ENCODE data around the gene TMEM51.

TMEM51 gene

DNA sequence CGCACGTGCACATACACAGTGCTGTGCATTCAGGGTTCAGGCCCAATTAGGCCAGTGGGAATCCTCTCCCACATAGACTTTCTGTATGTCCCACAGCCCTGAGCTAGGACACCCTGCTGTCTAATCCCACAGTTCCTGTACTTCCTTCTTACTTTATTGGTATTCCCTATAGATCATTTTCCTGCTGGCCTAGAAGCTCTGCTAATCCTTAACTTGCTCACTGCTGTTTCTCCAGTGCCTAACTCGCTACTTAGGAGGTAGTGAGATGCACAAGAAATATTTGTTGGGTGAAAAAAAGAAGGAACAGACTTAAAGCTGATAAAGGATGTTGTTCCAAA, 59.4 kb downstream of the TMEM51 start:
- FAIRE-seq (no peak), DNase-seq (ENCODE audit: insufficient read length, low spot score) (no peak)

DNA sequence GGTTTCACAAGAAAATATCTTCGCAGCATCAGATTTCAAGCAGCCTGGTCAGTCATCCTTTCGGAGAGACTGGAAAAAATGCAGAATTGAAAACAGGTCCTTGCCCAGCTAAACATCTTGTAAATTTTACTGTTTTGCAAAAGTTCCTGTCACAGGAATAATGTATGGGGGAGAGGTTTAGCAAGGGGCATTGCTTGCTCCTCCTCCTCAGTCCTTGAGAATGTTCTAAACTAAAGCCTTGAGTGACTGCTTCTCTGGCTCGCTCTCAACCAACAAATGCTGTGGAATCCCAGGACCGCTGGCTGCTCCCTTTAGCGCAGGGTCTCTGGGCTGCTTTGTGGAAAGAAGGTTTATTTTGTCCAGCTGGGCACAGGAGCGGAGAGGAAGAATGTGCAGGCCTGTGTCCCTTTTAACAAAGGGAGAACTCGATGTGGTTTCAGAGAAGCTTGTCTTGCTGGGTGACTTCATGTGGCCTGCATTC, 59.8 kb downstream of the TMEM51 start:
- FAIRE-seq = no peak
- no peak for DNase-seq (ENCODE audit: insufficient read length, low spot score)

GRCh38 chr1:15214527-15214926, 61.0 kb downstream of the TMEM51 start:
- no peak for DNase-seq (ENCODE audit: insufficient read length, low spot score)
- FAIRE-seq = no peak

DNA sequence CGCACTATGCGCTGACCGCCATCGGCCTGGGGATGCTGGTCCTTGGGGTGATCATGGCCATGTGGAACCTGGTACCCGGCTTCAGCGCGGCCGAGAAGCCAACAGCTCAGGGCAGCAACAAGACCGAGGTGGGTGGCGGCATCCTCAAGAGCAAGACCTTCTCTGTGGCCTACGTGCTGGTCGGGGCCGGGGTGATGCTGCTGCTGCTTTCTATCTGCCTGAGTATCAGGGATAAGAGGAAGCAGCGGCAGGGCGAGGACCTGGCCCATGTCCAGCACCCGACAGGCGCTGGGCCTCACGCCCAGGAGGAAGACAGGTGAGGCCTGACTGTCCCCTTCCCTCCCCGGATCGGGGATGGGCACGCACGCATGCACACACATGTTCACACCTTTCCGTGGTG, 61.6 kb downstream of the TMEM51 start:
- no peak for DNase-seq (ENCODE audit: insufficient read length, low spot score)
- FAIRE-seq = no peak

DNA sequence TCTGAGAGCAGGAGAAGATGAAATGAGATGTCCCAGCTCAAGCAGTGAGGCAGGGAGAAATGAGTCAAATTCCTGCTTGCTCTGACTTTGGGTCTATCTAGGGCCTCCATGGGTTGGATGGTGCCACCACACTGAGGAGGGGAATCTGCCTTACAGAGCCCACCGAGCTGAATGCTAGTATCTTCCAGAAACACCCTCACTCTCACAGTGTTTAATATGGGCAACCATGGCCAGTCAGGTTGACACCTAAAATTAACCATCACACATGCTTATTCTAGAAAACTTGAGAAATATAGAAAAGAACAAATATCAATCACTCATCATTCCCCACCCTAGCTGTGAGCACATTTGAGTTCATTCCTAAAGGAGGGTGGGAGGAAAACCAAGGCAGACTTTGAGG, 64.1 kb downstream of the TMEM51 start:
- no peak for DNase-seq (ENCODE audit: insufficient read length, low spot score)
- FAIRE-seq = no peak

GRCh38 chr1:15218287-15219279, 65.0 kb downstream of the TMEM51 start:
- FAIRE-seq (no peak), DNase-seq (ENCODE audit: insufficient read length, low spot score) (no peak)

DNA sequence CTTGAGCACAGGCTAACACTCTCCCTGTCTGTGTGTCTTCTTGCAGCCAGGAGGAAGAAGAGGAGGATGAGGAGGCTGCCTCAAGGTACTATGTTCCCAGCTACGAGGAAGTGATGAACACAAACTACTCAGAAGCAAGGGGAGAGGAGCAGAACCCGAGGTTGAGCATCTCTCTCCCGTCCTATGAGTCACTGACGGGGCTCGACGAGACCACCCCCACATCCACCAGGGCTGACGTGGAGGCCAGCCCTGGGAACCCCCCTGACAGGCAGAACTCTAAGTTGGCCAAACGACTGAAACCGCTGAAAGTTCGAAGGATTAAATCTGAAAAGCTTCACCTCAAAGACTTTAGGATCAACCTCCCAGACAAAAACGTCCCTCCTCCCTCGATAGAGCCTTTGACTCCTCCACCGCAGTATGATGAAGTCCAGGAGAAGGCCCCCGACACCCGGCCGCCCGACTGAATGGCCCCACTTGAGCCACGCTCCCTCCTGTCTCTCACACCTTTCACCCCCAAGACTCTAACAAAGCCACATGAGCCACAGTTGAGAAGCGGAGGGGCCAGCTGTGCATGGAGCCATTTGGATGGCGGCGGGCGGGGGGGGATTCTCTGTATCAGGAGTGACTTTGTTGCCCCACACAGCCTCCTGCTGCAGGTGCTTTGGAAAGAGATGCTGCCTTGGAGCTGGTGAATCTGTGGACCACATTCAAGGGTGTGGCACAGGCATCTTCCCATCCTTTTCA, 65.9 kb downstream of the TMEM51 start:
- no peak for FAIRE-seq
- no peak for DNase-seq (ENCODE audit: insufficient read length, low spot score)

DNA sequence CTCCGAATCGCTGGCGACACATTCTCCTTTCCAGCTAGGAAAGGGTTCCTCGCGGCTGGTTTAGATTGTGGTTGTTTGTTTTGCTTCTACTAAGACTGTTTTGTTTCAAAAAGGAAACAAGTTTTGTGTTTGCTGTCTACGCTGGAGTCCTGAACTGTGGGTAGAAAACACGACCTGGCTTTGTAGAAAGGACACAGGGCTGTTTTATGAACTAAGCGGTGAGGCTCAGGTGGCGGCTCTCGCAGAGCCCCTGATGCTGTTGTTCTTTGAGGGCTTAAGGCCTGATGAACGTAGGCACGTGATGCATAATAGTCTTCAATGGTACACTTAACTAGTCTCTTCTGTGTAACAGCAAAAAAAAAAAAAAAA, 66.5 kb downstream of the TMEM51 start:
- DNase-seq (ENCODE audit: insufficient read length, low spot score) (no peak), FAIRE-seq (no peak)

DNA sequence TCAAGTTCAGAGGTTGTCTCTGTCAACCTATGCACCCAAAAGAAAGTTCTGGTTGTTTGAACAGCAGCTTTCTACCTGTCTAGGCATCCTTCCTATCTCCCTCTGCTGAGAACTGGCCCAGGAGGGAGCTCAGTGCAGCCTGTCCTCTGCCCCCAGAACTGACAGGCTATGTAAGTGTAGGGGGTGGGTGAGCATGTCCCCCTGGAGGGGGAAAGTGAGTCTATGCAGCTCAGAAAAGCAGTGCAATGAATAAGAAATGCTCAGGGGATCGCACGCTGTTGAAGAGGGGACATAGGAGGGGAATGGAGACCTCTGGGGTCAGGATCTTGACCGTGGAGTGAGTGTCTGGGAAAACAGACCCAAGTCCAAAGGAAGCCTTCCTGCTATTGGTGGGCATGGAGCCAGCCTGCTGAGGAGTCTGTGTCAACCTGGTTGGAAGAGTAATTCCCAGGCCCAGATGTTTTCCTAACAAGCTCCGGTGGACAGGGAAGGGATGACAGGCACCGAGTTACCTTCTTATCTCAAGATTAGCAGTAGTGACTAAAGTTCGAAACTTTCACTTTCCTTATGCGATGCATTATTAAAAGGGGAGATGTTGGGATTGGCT, 67.4 kb downstream of the TMEM51 start:
- FAIRE-seq = no peak
- no peak for DNase-seq (ENCODE audit: insufficient read length, low spot score)

DNA sequence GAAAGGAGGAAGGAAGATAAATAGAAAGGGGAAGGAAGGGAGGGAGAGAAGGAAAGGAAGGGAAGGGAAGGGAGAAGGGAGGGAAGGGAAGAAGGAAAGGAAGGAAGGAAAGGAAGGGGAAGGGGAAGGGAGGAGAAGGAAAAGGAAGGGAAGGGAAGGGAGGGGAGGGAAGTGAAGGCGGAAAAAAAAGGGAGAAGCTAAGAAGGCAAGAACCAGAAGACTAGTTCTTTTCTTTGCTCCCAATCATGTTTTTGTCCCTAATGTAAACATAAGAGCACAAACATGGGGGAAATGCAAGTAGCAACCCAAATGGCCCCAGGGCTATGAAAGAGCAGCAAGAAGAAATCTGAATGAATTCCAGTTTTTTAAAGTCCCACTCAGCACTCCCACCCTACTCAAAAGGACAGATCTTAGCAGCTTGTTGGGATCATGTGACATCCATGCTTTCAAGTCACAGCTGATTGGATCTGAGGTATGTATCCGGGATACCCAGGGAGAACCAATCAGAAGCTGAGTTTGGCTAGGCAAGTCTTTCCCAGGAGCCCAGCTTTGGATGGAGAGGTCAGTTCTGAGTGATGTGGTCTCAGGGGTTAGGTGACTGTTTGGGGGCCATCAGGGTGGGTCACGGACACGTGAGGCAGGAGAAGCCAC, 69.2 kb downstream of the TMEM51 start:
- FAIRE-seq (no peak), DNase-seq (ENCODE audit: insufficient read length, low spot score) (no peak)

DNA sequence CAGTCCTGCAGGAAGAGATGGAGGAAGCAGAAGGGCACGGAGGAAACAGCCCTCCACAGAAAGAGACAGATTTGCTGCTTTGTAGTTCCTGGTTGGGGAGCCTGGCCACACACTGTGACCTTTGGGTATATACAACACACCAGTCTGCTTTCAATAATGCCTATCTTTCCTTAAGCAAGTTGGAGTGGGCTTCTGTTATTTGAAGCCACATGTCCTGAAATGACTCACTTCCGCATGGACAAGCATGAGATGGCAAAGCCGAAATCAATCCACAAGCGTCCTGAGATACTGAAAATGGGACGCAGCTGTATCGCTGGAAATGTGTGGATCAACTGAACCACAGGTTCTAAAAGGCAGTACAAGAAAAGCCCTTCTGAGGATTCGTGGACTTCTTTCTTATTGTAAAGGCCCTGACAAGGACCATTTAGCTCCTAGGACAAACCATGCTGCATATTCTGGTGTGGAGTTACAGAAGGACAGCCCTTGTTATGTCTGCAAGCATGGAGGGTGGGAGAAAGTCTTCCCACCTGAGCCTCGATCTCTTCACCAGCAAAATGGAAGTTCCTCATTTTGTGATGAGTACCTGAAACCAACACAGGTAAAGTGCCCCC, 70.8 kb downstream of the TMEM51 start:
- FAIRE-seq = no peak
- no peak for DNase-seq (ENCODE audit: insufficient read length, low spot score)

DNA sequence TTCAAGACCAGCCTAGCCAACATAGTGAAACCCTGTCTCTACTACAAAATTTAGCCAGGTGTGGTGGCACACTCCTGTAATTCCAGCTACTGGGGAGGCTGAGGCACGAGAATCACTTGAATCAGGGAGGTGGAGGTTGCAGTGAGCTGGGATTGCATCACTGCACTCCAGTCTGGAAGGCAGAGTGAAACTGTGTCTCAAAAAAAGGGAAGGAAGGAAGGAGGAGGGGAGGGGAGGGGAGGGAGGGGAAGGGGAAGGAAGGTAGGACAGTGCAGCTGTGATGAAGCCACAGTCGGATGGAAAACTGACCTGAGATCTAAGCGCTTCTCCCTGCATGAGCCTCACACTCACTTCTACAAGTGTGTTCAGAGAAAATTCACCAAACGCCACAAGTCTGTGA, 71.4 kb downstream of the TMEM51 start:
- no peak for DNase-seq (ENCODE audit: insufficient read length, low spot score)
- FAIRE-seq = no peak

DNA sequence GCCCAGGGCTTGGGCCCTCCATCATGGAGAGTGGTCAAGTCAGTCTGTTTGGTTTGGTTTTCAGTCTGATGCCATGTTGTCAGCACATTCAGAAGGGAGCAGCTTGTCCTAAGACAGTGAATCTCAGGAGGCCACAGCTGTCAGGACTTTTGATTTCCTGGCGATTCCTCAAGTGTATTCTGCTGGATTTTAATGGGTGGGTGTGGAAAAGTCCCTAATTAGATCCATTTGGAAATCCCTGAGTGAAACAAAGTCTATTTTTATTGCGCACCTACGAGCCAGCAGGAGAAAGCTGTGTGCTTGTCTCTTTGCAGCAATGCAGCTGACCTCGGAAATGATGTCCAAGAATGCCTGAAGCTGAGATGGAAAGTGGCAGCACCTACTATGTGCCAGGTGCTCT, 71.9 kb downstream of the TMEM51 start:
- DNase-seq (ENCODE audit: insufficient read length, low spot score) (no peak), FAIRE-seq (no peak)

- DNase-seq (ENCODE audit: insufficient read length, low spot score) (no peak), FAIRE-seq (no peak)
Measured at GRCh38 chr1:15226388-15227255, 73.1 kb downstream of the TMEM51 start.

DNA sequence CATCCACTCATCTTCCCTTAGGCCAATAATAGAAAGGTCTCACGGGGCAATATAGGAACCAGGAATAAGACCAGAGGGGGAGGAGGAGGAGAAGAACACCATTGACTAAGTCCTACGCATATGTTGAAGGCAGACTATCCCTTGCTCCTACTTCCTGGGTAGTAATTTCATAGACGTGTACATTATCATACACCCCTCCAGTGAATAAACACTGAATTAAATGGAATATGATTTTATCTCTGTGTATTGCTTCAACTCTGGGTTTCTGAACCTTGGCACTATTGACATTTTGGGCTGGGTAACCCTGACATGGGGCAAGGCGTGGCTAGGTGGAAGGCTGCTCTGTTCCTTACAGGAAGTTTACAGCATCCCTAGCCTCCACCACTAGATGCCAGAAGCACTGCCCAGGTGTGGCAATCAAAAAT, 76.2 kb downstream of the TMEM51 start:
- FAIRE-seq (no peak), DNase-seq (ENCODE audit: insufficient read length, low spot score) (no peak)

GRCh38 chr1:15231714-15232201, 78.2 kb downstream of the TMEM51 start:
- peak; percentile 92 for FAIRE-seq
- no peak for DNase-seq (ENCODE audit: insufficient read length, low spot score)

- no peak for FAIRE-seq
- no peak for DNase-seq (ENCODE audit: insufficient read length, low spot score)
Measured at GRCh38 chr1:15233689-15234088, 80.1 kb downstream of the TMEM51 start.

DNA sequence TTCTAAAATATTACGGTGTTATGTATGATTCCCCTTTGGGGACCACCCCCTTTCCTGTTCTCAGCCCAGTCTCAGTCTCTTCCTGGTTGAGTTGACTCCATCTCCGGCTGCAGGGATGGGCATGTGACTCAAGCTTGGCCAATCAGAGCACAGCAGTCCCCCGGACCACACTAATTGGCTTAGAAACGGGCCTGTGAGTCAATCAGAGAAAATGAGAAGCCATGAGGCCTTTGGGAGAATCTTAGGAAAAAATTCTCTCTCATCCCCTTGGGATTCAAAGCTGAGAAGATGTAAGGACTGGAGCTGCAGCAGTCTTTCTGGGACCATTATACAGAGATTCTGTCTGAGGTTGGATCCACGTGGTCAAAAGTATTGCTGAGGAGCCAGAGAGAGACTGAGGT, 82.8 kb downstream of the TMEM51 start:
- DNase-seq (ENCODE audit: insufficient read length, low spot score) = no peak
- no peak for FAIRE-seq

GRCh38 chr1:15236746-15237145, 83.2 kb downstream of the TMEM51 start:
- no peak for DNase-seq (ENCODE audit: insufficient read length, low spot score)
- no peak for FAIRE-seq

All from GM19239 (cell line).